NCI-H1105 (cell line): ENCODE results near the gene RAD51B.
"Not testable (repeated sequence)": the region's sequence is repeated elsewhere in the genome, so short reads cannot be mapped to it uniquely, and the experiment has no call there.

Experiments used
- DNase-seq: peaks from one replicate; lab custom pipeline; 2025; lab: John Stamatoyannopoulos, UW

Gene RAD51B

DNA sequence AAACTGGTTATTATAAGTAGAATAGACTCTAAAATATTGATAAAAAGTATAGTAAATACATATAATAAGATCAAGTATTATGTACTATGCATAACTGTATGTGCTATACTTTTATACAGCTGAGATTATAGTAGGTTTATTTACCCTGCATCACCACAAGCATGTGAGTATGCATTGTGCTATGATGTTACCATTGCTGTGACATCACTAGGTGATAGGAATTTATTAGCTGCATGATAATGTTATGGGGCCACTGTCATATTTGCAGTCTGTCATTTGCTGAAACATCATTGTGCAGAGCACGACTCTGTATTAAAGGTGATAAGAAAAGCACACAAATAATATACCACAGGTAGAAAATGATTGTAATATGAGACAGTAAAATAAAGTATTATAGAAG, 587.7 kb downstream of the RAD51B start:
- no peak for DNase-seq

DNA sequence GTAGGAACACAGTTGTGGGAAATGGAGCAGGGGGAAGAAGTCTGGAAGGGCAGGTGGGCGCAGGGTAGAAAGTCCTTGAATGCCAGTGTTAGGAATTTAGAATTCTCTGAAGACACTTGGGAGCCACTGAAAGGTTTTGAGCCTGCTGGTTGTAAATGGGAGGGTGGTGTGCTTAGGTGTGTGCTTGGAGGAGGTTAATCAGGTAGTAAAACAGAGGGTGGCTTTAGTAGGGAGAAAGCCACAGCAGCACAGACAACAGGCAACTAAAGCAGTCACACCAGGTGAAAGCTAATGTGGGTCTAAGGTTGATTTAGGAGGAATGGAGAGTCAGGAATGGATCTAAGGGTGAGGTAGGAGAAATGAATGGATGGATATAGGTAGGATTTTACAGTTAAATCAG, 588.2 kb downstream of the RAD51B start:
- no peak for DNase-seq

DNA sequence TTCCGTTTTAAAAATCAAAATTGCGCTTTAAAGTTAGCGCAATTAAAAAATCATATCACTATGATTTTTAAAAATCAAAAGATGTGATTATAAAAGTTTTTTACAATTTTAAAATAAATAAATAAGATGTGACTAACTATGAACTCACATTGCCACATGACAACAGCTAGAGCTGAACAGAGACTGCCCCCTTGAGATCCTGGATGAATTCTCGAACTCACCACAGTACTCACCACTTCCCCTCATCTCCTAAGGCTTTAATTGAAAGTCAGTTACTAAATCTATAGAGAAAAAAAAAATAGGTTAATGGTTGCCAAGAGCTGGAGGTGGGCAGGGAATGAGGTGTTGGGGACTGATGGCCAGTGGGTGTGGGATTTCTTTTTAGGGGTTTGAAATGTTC, 589.1 kb downstream of the RAD51B start:
- no peak for DNase-seq

DNA sequence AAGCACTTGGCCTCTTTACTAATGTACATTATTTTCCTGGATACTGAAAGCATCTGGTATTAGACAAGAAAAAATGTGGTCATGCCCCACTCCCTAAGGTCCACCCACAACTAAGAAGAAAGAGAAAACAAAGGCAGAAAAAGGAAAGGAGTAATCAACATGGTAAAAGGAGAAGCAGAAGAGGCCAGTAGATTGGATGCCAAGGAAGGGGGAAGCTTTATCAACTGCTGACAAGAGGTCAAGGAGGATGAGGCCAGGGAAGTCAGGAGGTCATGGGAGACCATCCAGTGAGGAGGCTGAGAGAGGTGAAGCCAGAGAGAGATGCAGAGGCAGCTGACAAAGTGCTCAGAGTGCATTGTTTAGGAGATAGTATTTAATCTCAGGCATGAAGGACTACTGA, 589.8 kb downstream of the RAD51B start:
- DNase-seq, result no peak

DNA sequence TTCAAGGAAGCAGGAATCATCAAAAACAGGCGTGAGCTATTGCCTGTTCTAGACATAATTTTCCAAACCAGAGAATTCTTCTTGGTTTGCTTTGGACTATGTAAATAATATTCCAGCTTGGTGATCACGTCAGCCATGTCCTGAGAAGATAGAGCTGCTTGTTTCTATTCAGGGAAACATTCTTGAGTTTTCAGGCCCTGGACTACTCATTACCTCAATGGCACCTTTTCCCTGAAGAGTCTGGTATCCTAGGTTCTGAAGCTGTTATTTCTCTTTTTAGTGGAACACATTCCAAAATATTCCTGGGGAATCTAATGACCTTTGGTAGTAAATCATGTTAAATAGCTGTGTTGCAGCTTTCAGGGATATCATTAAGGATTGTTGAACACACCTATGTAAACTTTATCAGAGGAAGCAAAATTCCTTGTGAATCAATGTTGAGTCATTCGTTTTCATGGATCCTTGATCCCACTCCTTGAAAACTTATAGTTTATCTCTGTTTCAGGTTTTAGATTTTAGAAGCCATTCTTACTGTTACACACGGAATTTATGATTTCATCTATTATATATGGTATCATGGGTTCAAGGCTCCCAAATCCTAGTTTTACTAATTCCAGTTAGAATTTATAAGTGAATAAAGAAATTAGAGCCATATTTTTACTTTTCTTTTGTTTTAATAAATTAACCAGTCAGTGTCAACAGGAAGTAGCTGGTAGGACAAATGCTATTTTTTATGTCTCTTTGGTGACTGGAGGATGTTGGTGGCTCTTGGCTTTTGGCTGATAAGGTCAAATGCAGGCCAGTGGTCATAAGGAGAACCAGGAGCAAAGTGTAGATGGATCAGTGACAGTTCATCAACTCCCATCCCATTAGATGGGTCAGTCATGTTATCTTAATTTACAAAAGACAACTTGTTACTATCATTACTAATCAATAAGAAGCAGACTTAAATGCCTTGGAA, 593.2 kb downstream of the RAD51B start:
- DNase-seq, result no peak

DNA sequence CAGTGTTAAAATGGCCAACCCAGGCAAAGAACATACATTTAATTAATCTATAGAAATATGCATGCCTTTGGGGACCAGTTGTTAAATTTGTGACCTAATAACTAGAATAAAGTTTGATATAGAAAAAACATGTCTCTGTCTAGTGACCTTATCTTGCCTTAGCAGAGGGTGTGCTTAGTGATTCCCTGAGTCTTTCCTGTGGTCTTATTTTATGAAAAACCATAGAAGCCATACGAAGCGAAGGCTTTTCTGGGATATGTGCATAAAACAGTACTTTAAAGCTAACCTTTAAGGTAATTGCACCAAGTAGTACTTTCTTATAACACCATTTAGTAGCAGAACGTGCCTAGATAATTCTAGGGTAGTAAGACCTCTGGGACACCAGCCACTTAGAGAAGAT, 593.9 kb downstream of the RAD51B start:
- DNase-seq, result no peak

DNA sequence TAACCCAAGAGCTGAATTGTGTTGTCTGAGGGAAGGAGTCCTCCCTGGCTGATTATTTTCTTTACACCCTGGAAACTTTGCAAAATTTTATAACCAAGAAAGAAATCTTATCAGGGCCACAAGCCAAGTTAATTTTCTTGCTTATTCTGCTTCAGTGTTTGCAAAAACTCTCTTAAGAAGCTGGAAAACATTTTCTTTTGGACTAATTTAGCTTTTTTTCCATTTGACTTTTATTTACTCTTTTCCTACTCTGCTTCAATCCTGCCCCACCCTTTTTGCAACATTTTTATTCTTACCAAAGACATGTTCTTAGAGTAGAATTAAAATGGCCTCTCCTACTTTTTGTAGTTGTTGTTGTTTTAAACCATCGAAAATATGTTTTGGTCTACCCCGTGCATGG, 594.5 kb downstream of the RAD51B start:
- DNase-seq, result no peak

DNA sequence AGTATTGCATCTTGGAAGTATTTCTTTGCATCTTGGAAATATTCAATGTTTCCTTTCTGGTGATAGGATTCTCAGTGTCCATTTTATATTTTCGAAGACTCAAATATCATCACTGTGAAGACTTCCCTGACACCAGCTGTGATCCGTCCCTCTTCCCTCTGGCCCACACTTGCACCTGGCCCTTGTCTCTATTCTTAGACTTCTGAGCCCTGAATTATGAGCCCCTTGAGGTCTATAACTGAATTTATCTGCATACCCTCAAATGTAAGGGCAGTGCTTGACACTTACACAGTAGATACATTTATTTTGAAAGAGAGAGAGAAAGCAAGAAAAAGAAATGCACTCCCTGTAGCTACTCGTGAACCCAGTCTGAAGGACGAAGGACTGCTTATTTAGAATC, 596.6 kb downstream of the RAD51B start:
- no peak for DNase-seq

DNA sequence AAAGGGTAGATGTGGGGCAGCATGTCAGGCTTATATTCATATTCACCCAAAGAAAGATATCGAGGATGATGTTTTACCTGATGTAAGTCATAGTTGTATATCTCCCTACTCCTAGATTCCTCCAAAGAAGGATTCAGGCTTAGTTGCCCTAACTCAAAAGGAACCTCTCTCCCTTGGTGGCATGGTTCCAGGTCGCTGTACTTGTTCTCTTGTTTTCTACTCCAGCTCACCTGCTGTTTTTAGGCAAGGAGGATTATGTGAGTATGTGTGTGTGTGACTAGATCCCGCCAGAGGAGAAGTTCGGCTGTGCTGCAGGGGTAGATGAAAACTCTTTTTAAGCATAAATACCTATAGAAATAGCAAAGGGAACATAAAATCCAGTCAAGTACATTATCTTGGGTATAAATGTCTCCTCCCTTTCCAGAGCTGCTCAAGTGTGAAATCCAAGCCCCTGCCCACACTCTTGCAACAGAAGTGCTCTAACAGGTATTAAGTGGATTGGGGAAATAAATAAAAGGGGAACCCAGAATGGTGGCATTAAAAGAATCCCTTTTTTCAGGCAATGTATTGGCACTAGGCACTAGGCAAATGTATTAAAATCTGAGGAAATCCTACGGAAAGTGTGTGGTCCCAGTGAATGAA, 597.6 kb downstream of the RAD51B start:
- DNase-seq, result no peak

DNA sequence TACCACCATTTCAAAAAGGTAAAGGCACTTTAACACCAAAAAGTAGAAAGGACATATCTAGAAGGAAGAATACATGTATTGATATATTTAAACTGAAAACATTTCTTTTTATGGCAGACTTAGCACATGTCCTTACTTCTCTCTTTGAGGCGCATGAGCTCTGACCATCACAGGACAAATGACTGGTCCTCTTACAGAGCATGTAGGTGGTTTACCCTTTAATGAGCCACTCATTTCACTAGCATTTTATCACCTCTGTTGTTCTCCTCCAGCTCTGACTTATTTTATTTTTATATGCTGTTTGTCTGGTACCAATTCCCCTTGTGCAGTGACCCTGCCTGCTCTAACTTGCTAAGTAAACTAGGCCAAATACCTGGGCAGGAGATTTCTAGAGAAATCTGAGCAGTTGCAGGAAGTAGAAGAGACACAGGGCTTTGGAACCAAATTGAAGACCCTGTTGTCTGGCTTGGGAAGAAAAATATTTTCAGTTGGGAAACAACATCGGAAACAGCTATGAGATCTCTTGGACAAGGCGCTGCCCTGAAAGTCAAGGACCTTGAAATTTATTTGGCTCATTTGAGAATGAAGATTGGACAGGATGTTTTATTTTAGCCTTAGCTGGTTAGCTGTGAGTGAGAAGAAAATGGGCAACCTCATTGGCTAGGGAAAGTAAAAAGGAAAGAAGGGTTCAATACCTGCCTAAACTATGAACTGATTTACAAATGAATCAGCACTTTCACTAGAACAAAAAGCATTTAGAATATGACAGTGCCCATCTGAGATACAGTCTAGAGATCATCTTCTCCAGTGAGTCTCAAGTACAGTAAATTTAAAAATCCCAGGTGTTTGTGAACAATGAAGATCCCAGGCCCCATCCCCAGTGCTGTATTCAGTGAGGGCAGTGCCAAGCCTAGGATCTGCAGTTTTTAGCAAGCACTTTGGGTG, 598.9 kb downstream of the RAD51B start:
- no peak for DNase-seq

DNA sequence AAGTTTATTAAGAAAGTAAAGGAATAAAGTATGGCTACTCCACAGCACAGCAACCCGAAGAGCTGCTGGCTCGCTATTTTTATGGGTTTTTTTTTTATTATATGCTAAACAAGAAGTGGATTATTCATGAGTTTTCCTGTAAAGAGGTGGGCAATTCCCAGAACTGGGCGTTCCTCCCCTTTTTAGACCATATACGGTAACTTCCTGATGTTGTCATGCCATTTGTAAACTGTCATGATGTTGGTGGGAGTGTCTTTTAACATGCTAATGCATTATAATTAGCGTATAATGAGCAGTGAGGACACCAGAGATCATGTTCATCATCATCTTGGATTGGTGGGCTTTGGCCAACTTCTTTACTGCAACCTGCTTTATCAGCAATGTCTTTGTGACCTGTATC, 600.8 kb downstream of the RAD51B start:
- DNase-seq, result no peak

DNA sequence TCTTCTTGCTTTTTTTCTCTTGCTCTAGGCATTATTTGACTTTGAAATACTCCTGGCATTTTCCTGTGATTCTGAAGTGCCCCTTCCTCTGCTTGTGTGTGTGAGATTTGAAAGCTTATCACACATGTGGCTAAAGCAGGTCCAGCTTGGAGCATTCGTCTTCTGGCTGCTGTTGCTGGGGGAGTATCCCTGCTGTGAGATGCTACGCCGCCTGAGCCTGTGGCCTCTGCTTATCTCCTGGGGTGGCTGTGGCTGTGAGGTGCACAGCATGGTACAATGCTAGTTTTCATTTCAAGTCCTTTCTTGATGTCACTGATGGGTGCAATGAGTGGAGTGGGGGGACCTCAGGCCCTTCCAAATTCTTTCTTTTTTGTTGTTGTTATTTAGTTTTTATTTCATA, 601.5 kb downstream of the RAD51B start:
- no peak for DNase-seq

DNA sequence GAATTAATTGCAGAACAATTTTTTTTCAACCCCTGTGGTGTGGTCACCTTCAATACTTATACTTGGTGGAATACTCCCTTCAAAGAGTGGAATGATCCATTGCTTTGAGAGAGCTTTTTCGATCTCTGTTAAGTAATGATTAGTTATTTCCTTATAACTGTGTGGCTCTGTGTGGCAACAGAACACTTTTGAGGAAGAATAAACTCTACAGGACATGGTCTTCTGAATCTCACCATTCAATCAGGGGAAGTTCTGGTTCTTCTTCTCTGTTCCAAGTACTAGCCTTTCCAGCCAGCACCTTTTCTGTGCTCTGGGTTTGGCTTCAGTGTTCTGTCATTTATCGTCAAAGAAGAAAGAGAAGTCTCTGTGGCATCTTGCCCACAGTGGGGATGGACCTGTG, 604.1 kb downstream of the RAD51B start:
- DNase-seq, result no peak

DNA sequence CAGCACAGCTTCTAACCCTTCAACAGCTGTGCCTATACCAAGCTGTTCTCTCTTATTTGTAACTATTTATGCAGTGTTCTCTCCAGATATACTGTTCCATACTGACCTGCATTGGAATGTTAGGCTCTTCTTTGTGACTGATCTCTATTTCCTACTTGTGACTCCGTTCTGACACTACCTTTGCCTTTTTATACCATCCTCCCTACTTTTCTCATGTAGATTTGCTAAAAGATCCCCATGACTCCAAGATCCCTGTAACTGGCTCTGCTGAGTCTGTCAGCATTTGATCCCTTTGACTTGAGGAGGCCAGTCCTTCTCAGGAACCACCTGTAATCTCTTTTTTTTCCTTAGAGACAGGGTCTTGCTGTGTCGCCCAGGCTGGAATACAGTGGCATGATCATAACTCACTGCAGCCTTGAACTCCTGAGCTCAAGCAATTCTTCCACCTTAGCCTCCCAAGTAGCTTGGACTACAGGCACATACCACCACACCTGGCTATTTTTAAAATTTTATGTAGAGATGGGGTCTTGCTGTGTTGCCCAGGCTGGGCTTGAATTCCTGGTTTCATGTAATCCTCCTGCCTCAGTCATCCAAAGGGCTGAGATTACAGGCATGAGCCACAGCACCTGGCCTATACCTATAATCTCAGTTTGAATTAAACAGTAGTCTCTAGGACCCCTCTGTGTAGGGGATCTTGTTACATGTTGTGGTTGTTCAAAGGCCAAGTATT, 605.0 kb downstream of the RAD51B start:
- no peak for DNase-seq

DNA sequence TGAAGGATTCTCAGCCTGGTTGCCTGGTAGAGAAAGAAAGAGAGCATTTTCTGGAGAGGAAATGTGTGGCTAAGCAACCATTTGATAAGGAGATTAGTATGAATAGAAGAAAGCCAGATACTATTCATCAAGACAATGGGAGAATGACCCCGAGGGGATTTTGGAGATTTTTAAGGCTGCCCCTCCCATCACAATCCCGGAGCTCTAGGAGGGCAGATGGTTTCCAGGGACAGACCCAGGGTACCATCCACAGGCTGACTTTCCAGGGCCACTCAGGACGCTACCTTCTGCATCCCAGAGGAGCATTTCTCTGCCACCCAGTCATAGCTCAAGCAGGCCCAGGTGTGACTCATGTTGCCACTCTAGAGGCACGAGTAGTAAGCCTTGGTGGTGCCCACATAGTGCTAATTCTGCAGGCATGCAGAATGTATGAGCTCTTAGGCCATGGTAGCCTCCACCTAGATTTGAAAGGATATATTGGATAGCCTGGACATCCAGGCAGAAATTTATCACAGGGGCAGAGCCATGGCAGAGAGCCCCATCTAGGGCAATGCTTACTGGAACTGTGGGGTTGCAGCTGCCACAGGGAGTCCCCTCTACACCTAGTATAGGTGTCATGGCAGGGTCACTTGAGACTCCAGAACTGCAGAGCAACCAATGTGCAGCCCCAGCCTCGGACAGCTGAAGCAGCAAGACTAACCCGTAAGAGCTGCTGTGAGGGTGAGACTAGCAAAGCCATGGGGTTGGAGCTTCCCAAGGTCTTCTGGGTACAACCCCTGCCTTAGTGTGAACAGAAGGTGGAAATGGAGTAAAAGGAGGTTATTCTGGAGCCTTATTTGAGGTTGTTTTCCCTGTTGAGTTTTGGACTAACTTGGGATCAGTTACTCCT, 607.3 kb downstream of the RAD51B start:
- DNase-seq, result no peak

DNA sequence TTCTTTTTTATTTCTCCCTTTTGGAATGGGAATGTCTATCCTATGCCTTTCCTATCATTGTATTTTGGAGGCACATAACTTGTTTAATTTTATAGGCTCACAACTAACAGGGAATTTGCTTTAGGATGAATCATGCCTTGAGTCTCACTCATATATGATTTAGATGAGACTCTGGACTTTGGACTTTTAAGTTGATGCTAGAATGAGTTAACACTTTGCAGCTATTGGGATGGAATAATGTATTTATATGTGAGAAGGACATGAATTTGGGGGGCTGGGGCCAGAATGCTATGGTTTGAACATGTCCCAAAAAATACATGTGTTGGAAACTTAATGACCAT, 607.9 kb downstream of the RAD51B start:
- DNase-seq, result no peak

DNA sequence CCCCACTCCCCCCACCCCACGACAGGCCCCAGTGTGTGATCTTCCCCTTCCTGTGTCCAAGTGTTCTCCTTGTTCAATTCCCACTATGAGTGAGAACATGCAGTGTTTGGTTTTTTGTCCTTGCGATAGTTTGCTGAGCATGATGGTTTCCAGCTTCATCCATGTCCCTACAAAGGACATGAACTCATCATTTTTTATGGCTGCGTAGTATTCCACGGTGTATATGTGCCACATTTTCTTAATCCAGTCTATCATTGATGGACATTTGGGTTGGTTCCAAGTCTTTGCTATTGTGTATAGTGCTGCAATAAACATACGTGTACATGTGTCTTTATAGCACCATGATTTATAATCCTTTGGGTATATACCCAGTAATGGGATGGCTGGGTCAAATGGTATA, 609.3 kb downstream of the RAD51B start:
- DNase-seq, result not testable (repeated sequence)

DNA sequence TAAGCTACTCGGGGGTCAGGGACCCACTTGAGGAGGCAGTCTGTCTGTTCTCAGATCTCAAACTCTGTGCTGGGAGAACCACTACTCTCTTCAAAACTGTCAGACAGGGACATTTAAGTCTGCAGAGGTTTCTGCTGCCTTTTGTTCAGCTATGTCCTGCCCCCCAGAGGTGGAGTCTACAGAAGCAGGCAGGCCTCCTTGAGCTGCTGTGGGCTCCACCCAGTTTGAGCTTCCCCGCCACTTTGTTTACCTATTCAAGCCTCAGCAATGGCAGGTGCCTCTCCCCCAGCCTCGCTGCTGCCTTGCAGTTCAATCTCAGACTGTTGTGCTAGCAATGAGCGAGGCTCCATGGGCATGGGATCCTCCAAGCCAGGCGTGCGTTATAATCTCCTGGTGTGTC, 614.6 kb downstream of the RAD51B start:
- not testable (repeated sequence) for DNase-seq

DNA sequence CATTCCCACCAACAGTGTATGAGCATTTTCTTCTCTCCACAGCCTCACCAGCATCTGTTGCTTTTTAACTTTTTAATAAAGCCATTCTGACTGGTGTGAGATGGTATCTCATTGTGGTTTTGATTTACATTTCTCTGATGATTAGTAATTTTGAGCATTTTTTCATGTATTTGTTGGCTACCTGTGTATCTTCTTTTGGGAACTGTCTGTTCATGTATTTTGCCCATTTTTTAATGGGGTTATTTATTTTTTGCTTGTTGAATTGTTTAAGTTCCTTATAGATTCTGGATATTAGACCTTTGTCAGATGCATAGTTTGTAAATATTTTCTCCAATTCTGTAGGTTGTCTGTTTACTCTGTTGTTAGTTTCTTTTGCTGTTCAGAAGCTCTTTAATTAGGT, 616.1 kb downstream of the RAD51B start:
- not testable (repeated sequence) for DNase-seq

DNA sequence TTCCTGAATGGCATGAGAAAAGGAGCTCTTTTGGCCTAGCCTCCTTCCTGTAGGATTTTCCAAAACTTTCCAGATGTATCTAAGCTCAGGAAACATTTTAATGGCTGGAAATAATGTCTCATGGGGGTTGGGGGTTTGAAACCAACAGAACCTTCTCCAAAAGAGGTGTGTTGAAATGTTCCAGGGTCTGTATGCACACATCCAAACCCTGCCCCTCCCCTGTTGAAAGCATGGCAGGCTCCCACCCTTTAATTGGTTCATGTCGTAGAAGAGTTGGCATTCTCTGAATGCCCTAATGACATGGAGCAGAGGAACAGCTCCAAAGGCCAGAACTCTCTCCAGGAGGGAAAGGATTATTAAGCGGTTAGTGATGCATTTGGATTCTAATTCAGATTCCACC, 620.1 kb downstream of the RAD51B start:
- DNase-seq, result no peak

DNA sequence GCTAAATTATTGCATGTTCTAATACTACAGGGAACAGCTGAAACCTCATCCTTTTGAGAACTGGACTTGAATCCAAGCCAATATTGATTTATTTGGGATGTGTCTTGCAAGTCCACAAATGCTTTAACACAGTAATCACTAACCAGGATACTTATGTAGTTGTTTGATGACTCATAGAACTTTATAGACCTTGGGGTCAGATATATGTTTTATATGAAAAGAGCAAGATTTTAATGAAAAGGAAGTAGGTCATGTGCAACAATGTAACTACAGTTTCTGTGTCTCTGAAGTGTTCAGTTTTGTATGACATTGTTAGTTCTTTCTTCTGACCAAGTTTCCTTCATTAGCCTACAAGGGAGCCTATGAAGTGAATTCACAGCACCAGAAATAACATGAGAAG, 621.2 kb downstream of the RAD51B start:
- DNase-seq, result no peak
